HG02763 (cell line): ENCODE measurements around the gene AQP12A.
"Not testable (repeated sequence)": the region's sequence is repeated elsewhere in the genome, so short reads cannot be mapped to it uniquely, and the experiment has no call there.

Source experiments
- ATAC-seq: cut with Tn5 transposase; IDR thresholded peaks from one replicate; pipeline ENCODE4 v1.9.1; 2021; ENCODE audit warnings: mild to moderate bottlenecking, moderate library complexity; ENCODE audit not compliant: unreplicated experiment

Gene AQP12A

GRCh38 chr2:240655931-240656886 is 35.5 kb upstream of the AQP12A start:
- ATAC-seq = no peak

- not testable (repeated sequence) for ATAC-seq
Observed at GRCh38 chr2:240659883-240660282, 31.8 kb upstream of the AQP12A start.

- ATAC-seq = no peak
Observed at GRCh38 chr2:240662681-240663080, 29.0 kb upstream of the AQP12A start.

- ATAC-seq = no peak
Observed at GRCh38 chr2:240663546-240664190, 28.0 kb upstream of the AQP12A start.

- ATAC-seq = no peak
Observed at GRCh38 chr2:240664622-240665021, 27.0 kb upstream of the AQP12A start.

- no peak for ATAC-seq
Observed at GRCh38 chr2:240670402-240670801, 21.3 kb upstream of the AQP12A start.

- no peak for ATAC-seq
Observed at GRCh38 chr2:240670950-240671349, 20.7 kb upstream of the AQP12A start.

GRCh38 chr2:240672076-240672700 is 19.5 kb upstream of the AQP12A start:
- no peak for ATAC-seq

- no peak for ATAC-seq
Observed at GRCh38 chr2:240672701-240673190, 18.9 kb upstream of the AQP12A start.

- ATAC-seq = not testable (repeated sequence)
Observed at GRCh38 chr2:240674461-240675184, 17.0 kb upstream of the AQP12A start.

- ATAC-seq = not testable (repeated sequence)
Observed at GRCh38 chr2:240675345-240675744, 16.3 kb upstream of the AQP12A start.

GRCh38 chr2:240678043-240678442 is 13.6 kb upstream of the AQP12A start:
- ATAC-seq = not testable (repeated sequence)

GRCh38 chr2:240678909-240679308 is 12.8 kb upstream of the AQP12A start:
- ATAC-seq = not testable (repeated sequence)

GRCh38 chr2:240680185-240680584 is 11.5 kb upstream of the AQP12A start:
- ATAC-seq = not testable (repeated sequence)

GRCh38 chr2:240682431-240683224 is 9.0 kb upstream of the AQP12A start, which contains the start of gene AQP12B:
TSS of gene AQP12B (minus strand) at chr2:240682885. CDS start at chr2:240682837, 48 bp downstream.
- ATAC-seq = not testable (repeated sequence)

GRCh38 chr2:240683329-240683979 is 8.2 kb upstream of the AQP12A start:
- not testable (repeated sequence) for ATAC-seq

- not testable (repeated sequence) for ATAC-seq
Observed at GRCh38 chr2:240683980-240684728, 7.5 kb upstream of the AQP12A start.

- no peak for ATAC-seq
Observed at GRCh38 chr2:240685771-240686371, 5.8 kb upstream of the AQP12A start.
